GM18867 (cell line): ENCODE results near the gene COX4I2.
"Not testable (repeated sequence)": the region's sequence is repeated elsewhere in the genome, so short reads cannot be mapped to it uniquely, and the experiment has no call there.

ENCODE experiments used
- ATAC-seq: cut with Tn5 transposase; IDR thresholded peaks from one replicate; pipeline ENCODE4 v1.9.1; 2021; ENCODE audit warnings: mild to moderate bottlenecking, moderate library complexity; ENCODE audit not compliant: unreplicated experiment

The COX4I2 gene

DNA sequence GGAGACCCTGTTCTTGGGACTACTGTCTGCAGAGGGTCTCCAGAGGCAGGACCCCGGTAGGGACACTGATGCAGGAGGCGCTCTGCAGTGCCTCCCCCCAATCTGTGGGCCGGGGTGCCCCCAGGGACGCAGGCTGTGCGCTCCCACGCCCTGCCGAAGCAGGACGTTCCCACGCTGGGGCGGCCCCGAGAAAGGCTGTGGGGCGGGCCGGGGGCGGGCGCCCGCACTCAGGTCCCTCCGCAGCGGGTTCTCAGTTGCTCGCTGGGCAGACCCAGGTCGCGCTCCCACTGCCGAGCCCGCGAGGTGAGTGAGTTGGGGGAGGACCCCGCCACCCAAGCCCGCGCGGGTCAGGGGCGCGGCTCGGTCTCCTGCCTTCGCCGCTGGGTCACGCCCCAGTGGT is at the start of gene COX4I2:
Gene COX4I2 (plus strand): TSS at position 253 of the 400 bp plus-strand sequence. CDS start 1,106 bp downstream, outside the sequence.
- no peak for ATAC-seq

DNA sequence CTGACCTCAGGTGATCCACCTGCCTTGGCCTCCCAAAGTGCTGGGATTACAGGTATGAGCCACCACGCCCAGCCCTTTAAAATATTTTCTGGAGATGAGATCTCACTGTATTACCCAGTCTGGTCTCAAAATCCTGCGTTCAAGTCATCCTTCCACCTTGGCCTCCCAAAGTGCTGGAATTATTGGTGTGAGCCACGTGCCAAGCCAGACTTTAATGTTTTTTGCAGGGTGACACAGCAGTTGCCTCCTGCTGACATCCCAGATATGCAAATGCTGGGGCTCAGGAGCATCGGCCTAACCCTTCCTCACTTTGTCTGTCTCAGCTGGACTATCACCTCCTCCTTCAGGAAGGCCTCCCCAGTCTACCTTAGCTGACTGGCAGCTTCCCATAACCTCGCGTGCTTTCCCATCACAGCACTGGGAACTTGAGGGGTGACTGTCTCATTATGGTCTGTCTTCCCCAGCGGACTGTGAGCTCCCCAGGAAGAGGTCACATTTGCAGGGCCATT is 46.9 kb upstream of the COX4I2 start:
- ATAC-seq: no peak

DNA sequence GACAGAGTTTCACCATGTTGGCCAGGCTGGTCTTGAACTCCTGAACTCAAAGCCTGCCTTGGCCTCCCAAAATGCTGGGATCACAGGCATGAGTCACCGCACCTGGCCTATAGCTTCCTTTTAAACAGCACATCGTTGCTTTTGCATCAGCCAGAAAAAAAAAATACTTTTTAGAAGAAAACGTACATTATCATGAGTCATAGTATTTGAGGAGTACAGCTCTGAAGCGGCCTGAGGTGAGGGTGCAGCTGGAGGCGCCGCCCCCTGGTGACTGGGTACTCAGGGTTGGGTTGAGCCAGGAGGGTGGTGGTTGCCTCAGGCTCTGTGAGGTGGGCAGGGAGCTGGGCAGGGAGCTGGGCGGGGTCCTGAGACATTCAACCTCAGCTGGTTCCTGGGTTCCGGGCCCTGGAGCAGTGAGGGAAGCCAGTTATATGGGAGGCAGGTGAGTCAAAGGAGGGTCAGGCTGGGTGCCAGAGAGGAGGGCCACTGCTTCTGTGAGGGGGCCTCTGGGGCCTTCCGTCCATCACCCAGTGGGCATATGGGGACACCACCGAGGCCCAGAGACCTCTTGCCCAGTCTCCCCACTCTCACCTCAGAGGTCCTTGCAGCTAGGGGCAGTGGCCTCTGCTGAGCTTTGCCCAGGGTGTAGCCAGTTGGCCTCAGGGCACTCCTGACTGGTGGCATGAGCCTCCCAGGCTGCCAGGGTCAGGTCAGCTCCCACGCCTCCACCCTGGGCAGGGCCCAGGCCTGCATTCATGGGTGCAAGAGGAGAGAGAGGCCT is 44.3 kb upstream of the COX4I2 start:
- ATAC-seq: no peak

DNA sequence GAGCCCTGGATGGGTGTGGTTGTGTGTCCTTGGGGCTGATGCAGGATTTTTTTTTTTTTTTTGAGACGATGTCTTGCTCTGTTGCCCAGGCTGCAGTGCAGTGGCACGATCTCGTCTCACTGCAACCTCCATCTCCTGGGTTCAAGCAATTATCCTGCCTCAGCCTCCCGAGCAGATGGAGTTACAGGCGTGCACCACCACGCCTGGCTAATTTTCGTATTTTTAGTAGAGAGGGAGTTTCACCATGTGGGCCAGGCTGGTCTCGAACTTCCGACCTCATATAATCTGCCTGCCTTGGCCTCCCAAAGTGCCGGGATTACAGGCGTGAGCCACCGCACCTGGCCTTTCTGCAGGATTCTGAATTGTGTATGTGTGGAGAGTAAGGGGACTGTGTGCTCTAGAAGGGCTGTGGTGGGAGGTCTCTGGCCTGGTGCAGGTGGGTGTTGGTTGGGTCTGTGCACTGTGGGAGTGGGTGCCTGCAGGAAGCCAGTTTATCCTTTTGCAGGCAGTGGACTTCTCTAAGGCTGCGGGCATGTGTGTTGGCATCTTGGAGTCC is 43.6 kb upstream of the COX4I2 start:
- no peak for ATAC-seq

DNA sequence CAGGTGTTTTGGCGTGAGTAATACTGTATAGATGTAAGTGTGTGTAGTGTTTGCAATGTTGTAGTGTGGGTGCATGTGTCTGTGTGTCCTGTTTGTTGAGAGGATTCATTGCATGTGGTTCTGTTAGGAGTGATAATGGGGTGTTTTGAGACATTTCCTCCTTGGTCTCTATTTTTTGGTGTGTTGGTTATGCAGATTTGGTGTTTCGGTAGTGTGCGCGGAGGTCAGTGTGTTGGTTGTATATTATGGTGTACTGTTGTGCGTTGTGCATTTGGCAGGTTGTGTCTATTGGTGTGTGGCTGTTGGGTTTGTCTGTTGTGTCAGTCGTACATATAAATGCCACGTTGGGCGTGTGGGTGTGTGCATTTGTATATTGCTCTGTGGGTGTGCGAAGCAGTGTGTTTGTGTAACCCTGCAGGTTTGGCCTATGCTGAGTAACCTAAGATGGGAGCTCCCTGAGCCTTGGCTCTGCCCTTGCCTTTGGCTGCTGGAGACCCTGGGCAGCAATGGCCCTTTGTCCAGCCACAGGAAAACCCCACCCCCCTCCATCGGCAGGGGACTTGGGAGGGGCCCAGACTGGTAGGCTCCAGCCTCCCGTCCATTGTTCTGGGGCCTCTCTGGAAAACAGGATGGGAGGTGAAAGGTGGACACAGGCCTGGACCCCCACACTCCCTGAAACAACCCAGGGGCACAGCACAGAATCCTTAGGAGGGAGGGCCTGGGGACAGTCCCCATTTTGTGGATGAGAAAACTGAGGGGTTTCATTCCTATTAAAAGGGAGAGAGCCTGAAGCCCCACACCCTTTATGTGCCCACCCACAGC is 42.9 kb upstream of the COX4I2 start:
- ATAC-seq: no peak

DNA sequence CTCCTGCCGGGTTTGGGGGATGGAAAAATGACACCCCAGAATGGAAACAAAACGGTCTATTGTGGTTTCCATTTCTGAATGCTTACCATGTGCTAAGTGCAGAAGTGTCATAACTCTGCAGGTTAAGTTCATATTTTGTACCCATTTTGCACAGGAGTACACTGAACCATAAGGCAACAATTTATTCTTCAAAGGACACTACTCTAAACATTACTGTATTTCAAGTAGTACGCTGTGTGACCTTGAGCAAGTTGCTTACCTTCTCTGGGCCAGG is 42.4 kb upstream of the COX4I2 start:
- no peak for ATAC-seq

DNA sequence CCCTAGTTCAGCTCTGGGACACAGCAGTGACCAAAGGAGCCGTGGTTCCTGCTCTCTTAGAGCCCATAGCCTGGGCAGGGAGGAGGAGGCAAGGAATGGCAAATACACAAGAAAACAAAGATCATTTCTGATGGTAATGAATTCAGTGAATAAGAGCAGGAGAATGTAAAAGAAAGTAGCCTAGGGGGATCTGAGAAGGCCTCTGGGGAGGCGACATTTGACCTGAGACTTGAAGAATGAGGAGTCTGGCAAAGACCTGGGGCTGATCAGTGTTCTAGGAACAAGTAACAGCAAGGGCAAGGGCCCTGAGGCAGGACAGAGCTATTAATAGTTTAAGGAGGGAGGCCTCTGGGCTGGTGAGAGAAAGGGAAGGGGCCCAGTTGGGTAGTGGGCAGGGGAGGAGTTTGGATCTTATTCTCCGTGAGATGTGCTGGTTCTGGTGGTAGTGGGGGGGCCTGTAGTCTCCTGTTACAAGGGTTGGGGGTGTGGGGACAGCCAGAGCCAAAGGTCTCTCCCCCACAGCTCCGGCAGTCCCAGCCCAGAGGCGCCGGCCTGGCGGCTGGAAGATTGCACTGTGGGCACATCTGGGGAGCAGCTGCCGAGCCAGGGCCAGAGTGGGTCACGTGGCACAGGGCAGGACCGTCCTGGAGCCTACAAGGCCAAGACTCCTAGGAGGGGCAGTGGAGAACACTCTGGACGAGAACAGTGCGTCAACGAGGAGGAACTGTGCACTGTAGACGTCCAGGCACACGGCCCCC is 41.9 kb upstream of the COX4I2 start:
- ATAC-seq: no peak

DNA sequence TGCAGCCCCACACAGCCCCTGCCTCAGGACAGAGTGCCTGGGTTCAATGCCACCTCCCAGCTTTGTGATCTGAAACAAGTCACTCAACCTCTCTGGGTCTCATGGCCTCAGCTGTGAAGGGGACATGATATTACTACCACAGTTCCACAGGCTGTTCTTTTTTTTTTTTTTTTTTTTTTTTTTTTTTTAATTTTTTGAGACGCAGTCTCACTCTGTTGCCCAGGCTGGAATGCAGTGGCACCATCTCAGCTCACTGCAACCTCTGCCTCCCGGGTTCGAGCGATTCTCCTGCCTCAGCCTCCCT is 41.3 kb upstream of the COX4I2 start:
- not testable (repeated sequence) for ATAC-seq

DNA sequence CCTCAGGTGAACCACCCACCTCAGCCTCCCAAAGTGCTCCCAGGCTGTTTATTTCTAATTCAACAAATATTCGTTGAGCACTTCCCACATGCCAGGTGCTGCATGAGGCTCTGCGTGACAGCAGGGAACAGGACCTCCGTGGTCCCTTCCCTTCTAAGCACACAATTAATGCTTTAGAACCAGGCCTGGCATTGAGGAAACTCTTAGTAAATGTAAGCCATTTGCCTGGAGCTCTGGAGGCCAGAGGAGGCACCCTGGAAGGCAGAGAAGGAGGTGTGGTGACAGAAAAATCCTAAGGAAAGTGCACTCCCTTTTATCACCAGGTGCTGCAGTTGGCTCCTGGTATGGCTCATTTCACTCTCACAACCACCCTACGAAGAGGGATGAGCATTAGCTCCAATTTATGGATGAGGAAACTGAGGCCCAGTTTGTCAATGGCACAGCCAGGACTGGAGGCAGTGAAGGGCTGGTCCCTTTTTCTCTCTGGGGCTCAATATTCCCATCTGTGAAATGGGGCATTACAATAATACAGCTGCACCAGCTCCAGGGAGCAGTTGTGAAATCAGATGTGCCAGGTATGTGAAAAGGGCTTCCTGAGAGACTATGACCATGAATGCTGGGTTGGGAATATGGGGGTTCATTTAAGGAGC is 40.8 kb upstream of the COX4I2 start:
- ATAC-seq: no peak

DNA sequence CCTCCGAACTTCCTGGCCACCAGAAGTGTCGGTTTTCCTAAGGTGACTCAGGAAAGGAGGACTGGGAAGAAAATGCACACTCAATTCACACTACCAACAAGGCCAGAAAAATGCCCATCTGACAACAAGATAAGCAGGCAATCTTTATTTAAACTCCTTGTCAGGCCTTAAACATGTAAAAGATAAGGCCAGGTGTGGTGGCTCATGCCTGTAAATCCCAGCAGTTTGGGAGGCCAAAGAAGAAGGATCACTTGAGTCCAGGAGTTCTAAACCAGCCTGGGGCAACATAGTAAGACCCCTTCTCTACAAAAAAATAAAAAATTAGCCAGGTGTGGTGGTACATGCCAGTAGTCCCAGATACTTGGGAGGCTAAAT is 40.2 kb upstream of the COX4I2 start:
- ATAC-seq: no peak

DNA sequence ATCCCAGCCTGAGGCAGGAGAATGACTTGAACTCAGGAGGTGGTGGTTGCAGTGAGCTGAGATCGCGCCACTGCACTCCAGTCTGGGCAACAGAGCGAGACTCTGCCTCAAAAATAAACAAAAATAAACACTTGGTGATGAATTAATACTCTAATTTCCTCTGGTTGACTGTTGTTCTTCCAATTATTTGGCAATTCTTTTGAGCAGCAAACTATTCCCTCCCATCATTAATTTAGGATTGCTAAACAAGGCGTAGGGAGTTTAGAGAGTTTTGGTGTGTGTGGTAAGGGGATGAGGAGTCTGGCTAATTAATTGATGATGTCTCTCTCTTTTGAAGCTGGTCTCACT is 35.3 kb upstream of the COX4I2 start:
- no peak for ATAC-seq

DNA sequence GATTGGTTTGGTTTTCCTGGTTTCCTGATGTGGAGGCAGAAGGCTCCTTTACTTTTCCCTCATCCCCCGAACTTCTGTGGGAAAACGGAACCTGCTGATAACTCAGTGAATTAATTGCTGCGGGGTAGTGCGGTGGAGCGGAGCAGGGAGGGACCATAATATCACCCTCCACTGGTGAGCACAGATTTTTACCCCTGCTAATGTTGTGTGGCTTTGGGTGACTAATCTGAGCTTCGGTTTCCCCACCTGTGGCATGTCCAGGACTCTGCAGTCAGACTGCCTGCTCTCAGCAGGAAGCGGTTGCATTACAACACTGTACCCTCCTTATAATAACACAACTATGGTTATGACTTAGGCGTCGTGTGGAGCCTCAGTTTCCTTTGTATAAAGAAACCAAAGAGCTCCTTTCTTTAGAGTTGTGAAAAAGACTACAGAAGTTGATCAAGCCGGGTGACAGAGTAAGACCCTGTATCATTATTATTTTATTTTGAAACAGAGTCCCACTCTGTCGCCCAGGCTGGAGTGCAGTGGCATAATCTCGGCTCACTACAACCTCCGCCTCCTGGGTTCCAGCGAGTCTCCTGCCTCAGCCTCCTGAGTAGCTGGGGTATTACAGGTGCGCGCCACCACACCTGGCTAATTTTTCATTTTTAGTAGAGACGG is 34.8 kb upstream of the COX4I2 start:
- ATAC-seq: peak; percentile 74

DNA sequence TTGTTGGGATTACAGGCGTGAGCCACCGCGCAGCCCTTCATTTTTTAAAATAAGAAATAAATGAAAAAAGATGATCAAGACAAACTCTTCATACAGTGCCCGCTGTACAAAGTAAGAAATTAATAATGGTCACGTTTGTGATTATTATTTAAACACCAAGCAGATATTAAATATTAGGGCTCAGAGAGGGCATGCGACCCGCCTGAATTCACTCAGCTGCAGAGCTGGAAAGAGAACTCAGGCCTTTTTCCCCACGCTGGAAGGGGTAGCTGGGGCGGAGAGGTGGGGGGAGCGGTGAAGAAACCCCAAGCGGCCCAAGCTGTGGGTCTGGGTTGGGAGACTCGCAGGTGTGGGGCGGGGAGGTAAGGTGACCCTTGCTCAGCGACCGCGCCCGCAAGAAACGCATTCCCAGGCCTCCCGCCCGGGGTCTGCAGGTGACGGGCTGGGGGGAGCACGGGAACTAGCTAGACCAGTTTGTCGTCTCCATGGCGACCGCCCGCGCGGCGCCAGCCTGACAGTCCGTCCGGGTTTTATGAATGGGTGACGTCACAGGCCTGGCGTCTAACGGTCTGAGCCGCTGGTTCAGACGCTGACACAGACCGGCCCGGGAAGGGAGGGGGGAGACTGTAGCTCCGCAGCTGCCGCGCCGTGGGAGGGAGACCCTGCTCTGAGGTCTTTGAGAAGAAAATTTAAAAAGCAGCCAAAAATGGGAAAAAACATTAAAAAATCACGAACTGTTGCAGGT is 33.7 kb upstream of the COX4I2 start:
- peak; percentile 49 for ATAC-seq

DNA sequence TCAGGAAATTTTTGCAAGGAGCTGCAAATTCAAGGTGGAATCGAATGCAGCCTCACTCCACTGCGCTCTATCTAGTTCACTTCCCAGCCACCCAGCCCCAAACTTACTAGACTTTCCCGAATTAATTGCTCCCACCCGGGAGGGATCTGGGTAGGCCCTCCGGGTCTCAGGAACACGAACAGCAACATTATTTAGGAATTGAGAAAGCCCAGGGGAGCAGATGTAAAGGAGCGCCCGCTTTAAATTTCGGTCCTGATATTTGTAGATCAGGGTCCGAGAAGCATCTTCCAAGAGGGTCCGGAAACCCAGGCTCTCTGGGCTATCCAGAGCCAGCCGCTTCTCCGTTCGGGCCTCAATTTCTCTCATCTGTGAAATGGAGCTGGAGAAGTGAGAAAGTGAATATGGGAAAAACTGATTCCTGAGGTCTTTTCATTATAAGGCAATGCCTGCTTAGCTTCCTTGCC is 33.1 kb upstream of the COX4I2 start:
- no peak for ATAC-seq

DNA sequence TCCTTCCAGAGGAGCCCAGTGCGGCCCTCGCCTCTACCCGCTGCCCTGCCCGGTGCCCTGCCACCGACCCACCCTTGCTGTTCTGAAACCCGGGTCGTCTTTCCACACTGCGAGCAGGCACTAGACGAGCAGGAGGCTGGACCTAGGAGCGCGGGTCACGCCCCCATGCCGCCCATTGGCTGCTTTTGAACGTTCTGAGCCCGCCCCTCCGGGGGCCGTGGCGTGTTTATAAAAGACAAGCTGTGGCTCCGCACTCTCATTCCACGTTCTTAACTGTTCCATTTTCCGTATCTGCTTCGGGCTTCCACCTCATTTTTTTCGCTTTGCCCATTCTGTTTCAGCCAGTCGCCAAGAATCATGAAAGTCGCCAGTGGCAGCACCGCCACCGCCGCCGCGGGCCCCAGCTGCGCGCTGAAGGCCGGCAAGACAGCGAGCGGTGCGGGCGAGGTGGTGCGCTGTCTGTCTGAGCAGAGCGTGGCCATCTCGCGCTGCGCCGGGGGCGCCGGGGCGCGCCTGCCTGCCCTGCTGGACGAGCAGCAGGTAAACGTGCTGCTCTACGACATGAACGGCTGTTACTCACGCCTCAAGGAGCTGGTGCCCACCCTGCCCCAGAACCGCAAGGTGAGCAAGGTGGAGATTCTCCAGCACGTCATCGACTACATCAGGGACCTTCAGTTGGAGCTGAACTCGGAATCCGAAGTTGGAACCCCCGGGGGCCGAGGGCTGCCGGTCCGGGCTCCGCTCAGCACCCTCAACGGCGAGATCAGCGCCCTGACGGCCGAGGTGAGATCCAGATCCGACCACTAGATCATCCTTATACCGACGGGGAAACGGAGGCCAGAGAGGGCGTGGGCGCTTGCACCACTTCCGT is 32.4 kb upstream of the COX4I2 start, which contains the start of gene ID1:
Gene ID1 (plus strand): TSS at position 259 of the 871 bp plus-strand sequence. CDS start 99 bp downstream, at position 358.
- peak; percentile 77 for ATAC-seq

DNA sequence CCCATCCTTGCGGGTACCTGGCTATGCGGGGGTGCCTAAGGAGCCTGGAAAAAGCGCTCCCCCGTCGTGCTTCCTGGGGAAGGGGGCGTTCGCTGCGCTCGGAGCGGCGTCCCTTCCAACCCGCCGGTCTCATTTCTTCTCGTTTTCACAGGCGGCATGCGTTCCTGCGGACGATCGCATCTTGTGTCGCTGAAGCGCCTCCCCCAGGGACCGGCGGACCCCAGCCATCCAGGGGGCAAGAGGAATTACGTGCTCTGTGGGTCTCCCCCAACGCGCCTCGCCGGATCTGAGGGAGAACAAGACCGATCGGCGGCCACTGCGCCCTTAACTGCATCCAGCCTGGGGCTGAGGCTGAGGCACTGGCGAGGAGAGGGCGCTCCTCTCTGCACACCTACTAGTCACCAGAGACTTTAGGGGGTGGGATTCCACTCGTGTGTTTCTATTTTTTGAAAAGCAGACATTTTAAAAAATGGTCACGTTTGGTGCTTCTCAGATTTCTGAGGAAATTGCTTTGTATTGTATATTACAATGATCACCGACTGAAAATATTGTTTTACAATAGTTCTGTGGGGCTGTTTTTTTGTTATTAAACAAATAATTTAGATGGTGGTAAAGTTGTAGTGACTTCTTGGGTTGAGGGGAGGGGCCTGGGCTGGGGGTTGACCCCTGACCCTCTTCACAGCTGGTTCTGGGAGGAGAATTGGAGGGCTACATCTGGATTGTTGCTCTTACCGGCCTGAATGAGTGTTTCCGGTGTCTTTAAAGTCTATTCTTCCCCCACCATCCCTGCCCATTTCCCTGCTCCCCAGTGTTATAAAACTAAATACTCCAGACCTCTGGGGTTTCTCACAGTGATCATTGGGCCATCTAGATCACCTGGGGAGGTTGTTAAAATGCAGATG is 31.6 kb upstream of the COX4I2 start:
- no peak for ATAC-seq

DNA sequence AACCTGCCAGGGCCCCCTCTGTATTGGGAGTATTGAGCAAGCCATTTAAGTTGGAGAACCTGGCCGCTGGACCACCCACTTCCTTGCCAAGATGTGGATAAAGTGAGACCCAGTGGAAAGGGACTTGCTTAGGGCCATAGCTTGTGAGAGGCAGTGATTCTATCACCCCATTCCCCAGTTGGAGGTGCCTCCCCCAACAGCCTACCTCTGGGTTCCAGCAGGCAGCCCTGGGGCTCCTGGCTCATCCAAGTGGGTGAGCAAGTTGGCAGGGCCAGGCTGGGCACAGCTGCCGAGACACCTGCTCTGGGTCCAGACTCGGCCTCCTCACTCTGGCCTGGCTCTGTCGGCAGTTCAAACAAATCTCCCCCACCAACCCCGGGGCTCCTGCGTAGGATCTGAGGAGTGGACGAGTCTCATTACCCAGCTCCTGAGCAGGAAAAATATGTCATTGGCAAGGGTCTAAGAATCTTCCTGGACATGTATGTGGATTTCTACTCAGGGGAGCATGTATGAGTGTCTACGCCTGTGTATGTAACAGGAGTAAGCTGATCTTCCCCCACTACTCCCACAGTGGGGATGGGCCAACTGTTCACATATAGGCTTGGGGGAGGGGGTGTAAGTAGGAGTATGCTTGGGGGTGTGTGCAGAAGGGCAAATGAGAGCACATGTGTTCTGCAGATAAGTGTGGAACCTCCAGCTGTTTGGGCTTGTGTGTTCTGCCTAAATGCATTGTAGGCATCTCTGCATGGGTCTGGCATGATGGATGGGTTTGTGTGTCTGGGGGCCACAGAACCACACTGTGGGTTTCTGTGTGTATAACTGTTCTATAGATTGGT is 30.7 kb upstream of the COX4I2 start:
- no peak for ATAC-seq
